Naive thymus-derived CD4-positive, alpha-beta T cell (primary cell): Measurements from ENCODE around the gene EHMT2. TPM values are rescaled to one million over a fixed set of nuclear protein-coding genes. Genes with fewer than 3 reads are reported as not detected.
A peak's percentile ranks its signal among the peaks of the same experiment; 100 is the strongest.

Experiments used
- ATAC-seq: fragments of 150-1000 bp; cut with Tn5 transposase; 2 replicates; pipeline ENCODE4 v1.10.0; 2021; ENCODE audit warnings: mild to moderate bottlenecking, moderate library complexity
- CTCF ChIA-PET: fragments of 350-600 bp; sonication (Branson Sonifier 250); formaldehyde crosslinking; loops from one replicate; lab custom pipeline; 2021; ENCODE audit warnings: antibody characterized with exemption; lab: Charles Lee
- POLR2A ChIA-PET: fragments of 350-600 bp; sonication (Branson Sonifier 250); formaldehyde crosslinking; loops from one replicate; lab custom pipeline; 2021; ENCODE audit warnings: antibody characterized with exemption, inconsistent platforms; lab: Charles Lee
- DNase-seq, 9 donors: peaks; one replicate each; pipeline versions ENCODE4 v3.0.0 to v3.0.0-alpha.2; 2020 to 2022; ENCODE audit warnings: mixed read lengths in 1 of 9
- H3K27ac ChIP-seq: one replicate; pipeline ENCODE4 v1.7.0; 2013; ENCODE audit warnings: mild to moderate bottlenecking, low read depth, low read length, moderate library complexity
- H3K27me3 ChIP-seq, 2 donors: one replicate each; pipeline ENCODE4 v1.7.0; 2013; ENCODE audit warnings: low read length in 2 of 2, mild to moderate bottlenecking in 2 of 2, moderate library complexity in 2 of 2; ENCODE audit not compliant: control insufficient read depth in 2 of 2, insufficient read depth in 2 of 2
- H3K36me3 ChIP-seq, 3 experiments: 1 replicate in 2 of 3; 2 replicates in 1 of 3; pipeline ENCODE4 v1.7.0; 2013; ENCODE audit warnings: low read length in 3 of 3, mild to moderate bottlenecking in 3 of 3, moderate library complexity in 1 of 3; ENCODE audit not compliant: insufficient read depth in 3 of 3, control insufficient read depth in 2 of 3
- H3K4me1 ChIP-seq, 2 donors: one replicate each; pipeline ENCODE4 v1.7.0; 2013; ENCODE audit warnings: low read length in 2 of 2, mild to moderate bottlenecking in 2 of 2, moderate library complexity in 1 of 2; ENCODE audit not compliant: control insufficient read depth in 2 of 2, insufficient read depth in 2 of 2
- H3K4me3 ChIP-seq: 2 replicates; pipeline ENCODE4 v1.7.0; 2013; ENCODE audit warnings: mild to moderate bottlenecking, low read length
- H3K9me3 ChIP-seq, 3 experiments: 1 replicate in 2 of 3; 2 replicates in 1 of 3; pipeline ENCODE4 v1.7.0; 2013; ENCODE audit warnings: low read length in 3 of 3; ENCODE audit not compliant: control insufficient read depth in 2 of 3
- H3K27ac Mint-ChIP-seq, 9 donors: one replicate each; pipeline ENCODE4 v1.8.0; 2020 to 2022; ENCODE audit warnings: mixed read lengths in 9 of 9, mild to moderate bottlenecking in 8 of 9, moderate library complexity in 5 of 9, inconsistent platforms in 2 of 9
- H3K27me3 Mint-ChIP-seq, 5 donors: one replicate each; pipeline ENCODE4 v1.8.0; 2021 to 2022; ENCODE audit warnings: mixed read lengths in 5 of 5, mild to moderate bottlenecking in 1 of 5
- H3K36me3 Mint-ChIP-seq, 5 donors: one replicate each; pipeline ENCODE4 v1.8.0; 2020 to 2022; ENCODE audit warnings: mixed read lengths in 5 of 5, mild to moderate bottlenecking in 3 of 5, inconsistent platforms in 1 of 5
- H3K4me1 Mint-ChIP-seq, 7 donors: one replicate each; pipeline ENCODE4 v1.8.0; 2020 to 2022; ENCODE audit warnings: mixed read lengths in 7 of 7, mild to moderate bottlenecking in 3 of 7, inconsistent platforms in 1 of 7
- H3K4me3 Mint-ChIP-seq, 10 donors: one replicate each; pipeline ENCODE4 v1.8.0; 2020 to 2022; ENCODE audit warnings: mild to moderate bottlenecking in 10 of 10, mixed read lengths in 10 of 10, moderate library complexity in 6 of 10, inconsistent platforms in 2 of 10
- H3K9me3 Mint-ChIP-seq, 11 donors: one replicate each; pipeline ENCODE4 v1.8.0; 2020 to 2022; ENCODE audit warnings: mixed read lengths in 11 of 11, mild to moderate bottlenecking in 4 of 11, inconsistent platforms in 1 of 11, moderate library complexity in 1 of 11
- intact Hi-C, 2 donors: fragments of 100-400 bp; cut with micrococcal nuclease; formaldehyde crosslinking; loops; one replicate each; pipeline ENCODE4 v1.15.1; 2023
- polyA plus RNA-seq, 2 donors: library from polyadenylated mRNA; unstranded; fragments of 300-500 nt; fragmentation: Illumina TruSeq; gene quantifications; one replicate each; pipeline ENCODE4 v1.2.3, GENCODE V29; 2021
- total RNA-seq, 6 experiments: library from RNA in 5 of 6; stranded (reverse) in 5 of 6; gene quantifications; 1 replicate in 5 of 6; 2 replicates in 1 of 6; pipeline ENCODE4 v1.2.3 and lab custom pipeline; 2021 to 2026

The EHMT2 gene
- total and polyA plus RNA-seq, 7 experiments from 2014 or later: 37.3 to 94.2 (median 66.5) TPM

DNA sequence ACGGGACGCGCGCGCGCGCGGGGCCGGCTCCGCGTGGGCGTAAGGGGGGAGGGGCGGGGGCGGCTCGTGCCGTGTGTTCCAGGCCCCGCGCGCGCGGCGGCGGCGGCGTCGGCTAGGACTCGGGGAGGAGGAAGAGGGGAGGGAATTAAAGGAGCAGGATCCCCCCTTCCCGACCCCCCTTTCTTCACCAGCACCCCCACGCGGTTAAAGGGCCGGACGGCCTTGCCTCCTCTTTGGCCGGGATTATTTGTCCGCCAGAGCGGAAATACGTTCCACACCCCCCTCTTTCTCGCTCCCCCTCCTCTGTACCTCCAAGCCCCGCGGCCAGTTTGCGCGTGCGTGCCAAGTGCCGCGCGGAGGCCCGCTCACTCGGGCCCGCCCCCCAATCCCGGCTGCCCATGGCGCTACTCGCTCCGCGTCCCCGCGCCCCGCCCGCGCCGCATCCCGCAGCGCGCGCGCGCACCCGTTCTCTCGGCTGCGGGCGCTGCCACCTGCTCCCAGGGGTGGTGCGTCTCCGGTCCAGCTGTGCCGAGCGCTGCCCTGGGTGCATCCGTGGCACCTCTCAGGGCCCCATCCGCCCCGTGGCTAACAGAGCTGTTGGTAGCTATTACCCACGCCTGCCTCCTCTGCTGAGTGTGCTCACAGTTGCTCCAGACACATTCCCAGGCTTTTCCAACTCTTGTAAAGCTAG lies 4.6 kb upstream of the EHMT2 start, which contains the start of gene ZBTB12:
TSS of gene ZBTB12 (minus strand) at position 134 of the 691 bp plus-strand sequence. CDS start 781 bp downstream, outside the sequence.
- peak; percentile 76 to 90 (median 84) for DNase-seq
- Mint-ChIP-seq H3K27me3 (peaks cover 0 to 11% (median 0%) of the 10 kb centered on the region in 5 donors), H3K4me1 (peaks cover 18 to 34% (median 32%) of the 10 kb centered on the region in 7 donors), H3K9me3 (peaks cover 0 to 3% (median 0%) of the 10 kb centered on the region in 11 donors), H3K4me3 (peak within 1 kb of the TSS; percentile 81 to 96 (median 88)), H3K36me3 (peaks cover 0 to 7% (median 0%) of the 10 kb centered on the region in 5 donors), H3K27ac (peak within 1 kb of the TSS; percentile 75 to 94 (median 86))
- intact Hi-C loops: loop anchor here in 1 of 2 donors (1.0 kb wide), 2 partner anchors 57 to 68 kb away; partner anchors contain the start of gene SKIC2
- Histone ChIP-seq H3K4me3 (peak within 1 kb of the TSS; percentile 80), H3K27ac (peak within 1 kb of the TSS; percentile 83), H3K9me3 (no peaks in the 10 kb centered on the region), H3K36me3 (peaks cover 0 to 6% (median 0%) of the 10 kb centered on the region in 3 experiments), H3K27me3 (no peaks in the 10 kb centered on the region), H3K4me1 (peaks cover 12 to 16% of the 10 kb centered on the region in 2 donors)
- CTCF ChIA-PET: interaction anchor here (0.6 kb wide), 2 partner anchors 40 to 353 kb away, joined by 3 read pairs; no protein-coding TSS in a partner anchor
- POLR2A ChIA-PET: interaction anchor here (0.6 to 1.7 kb wide), 11 partner anchors 12 to 1069 kb away, joined by 3 to 7 read pairs (median 4); partner anchors contain the start of genes DDX39B, DXO, GPANK1 and NELFE
- ATAC-seq: peak; percentile 76

DNA sequence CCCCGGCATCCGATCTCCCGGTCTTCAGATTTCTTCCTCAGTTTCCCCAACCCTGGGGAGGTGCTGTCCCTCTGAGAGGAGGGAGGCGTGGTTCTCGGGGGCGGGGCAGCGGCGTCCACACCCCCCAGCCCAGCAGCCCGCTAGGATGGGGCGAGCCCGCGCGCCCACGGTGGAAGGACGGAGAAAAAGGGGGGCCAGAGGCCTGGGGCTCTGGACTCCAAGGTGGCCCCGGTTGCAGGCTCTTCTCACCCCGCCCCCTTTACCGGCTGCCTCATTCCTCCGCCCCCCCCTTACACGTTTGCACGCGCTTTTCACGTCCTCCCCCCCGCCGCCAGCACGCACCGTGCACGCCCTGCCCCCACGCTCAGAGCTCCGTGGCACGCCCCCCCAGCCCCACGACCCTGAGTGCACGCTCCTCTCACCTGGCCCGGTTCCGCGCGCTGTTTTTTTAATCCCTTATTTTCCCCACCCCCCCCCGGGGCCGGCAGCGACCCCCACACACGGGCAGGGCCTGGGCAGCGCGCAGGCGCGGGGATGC lies 4.0 kb upstream of the EHMT2 start:
- ChIA-PET CTCF (no interaction called here), POLR2A (interaction anchor here (0.6 to 1.7 kb wide), 5 partner anchors 12 to 707 kb away, joined by 3 to 6 read pairs (median 5); partner anchors contain the start of genes GPANK1 and NEU1)
- H3K36me3 ChIP-seq: peaks cover 0 to 6% (median 0%) of the 10 kb centered on the region in 3 experiments
- Mint-ChIP-seq H3K27ac (peak overlapping the region in 8 of 9 donors; percentile 58 to 85 (median 75)), H3K27me3 (peaks cover 0 to 11% (median 0%) of the 10 kb centered on the region in 5 donors), H3K4me3 (peak overlapping the region; percentile 42 to 96 (median 86)), H3K9me3 (peaks cover 0 to 3% (median 0%) of the 10 kb centered on the region in 11 donors), H3K36me3 (peaks cover 0 to 7% (median 0%) of the 10 kb centered on the region in 5 donors), H3K4me1 (peaks cover 20 to 36% (median 34%) of the 10 kb centered on the region in 7 donors)
- H3K4me3 ChIP-seq: peak overlapping the region; percentile 80
- intact Hi-C loops: no loop called here
- peaks cover 15 to 21% of the 10 kb centered on the region in 2 donors for H3K4me1 ChIP-seq
- H3K27me3 ChIP-seq: no peaks in the 10 kb centered on the region
- DNase-seq (peak; percentile 21 to 79 (median 72)), ATAC-seq (peak; percentile 30)
- no peaks in the 10 kb centered on the region for H3K9me3 ChIP-seq
- peak overlapping the region; percentile 83 for H3K27ac ChIP-seq

DNA sequence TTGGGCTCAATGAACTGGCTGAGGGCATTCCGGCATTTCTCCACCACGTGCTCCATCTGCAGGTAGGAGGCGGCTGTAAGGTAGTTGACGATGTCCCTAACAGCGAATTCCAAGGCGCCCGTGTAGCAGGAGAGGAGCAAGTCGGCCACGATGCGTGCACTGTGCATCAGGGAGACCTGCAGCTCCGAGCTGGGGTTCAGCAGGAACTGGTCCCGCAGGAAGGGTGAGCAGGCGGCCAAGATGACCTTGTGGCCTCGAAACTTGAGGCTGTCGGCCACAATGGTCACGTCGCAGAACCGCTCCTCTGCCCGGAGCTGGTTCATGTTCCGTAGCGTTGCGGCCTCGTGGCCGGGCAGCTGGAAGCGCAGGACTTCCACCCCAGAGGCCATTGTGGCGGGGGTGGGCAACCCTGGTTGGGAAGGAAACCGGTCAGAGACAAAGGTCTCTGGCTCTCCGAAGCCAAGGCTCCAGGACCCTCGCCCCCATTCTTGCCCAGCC lies 3.5 kb upstream of the EHMT2 start:
- Mint-ChIP-seq H3K27ac (peak overlapping the region in 5 of 9 donors; percentile 6 to 85 (median 36)), H3K36me3 (peaks cover 0 to 7% (median 0%) of the 10 kb centered on the region in 5 donors), H3K4me1 (peaks cover 25 to 41% (median 39%) of the 10 kb centered on the region in 7 donors), H3K4me3 (peak overlapping the region; percentile 42 to 96 (median 86)), H3K9me3 (peaks cover 0 to 3% (median 0%) of the 10 kb centered on the region in 11 donors), H3K27me3 (peaks cover 0 to 5% (median 0%) of the 10 kb centered on the region in 5 donors)
- Histone ChIP-seq H3K27ac (peak overlapping the region; percentile 83), H3K9me3 (no peaks in the 10 kb centered on the region), H3K36me3 (peaks cover 0 to 6% (median 0%) of the 10 kb centered on the region in 3 experiments), H3K4me1 (peaks cover 19 to 23% of the 10 kb centered on the region in 2 donors), H3K4me3 (peak overlapping the region; percentile 80), H3K27me3 (no peaks in the 10 kb centered on the region)
- intact Hi-C loops: no loop called here
- ATAC-seq (no peak), DNase-seq (peak in 1 of 9 donors; percentile 8)
- ChIA-PET CTCF (no interaction called here), POLR2A (interaction anchor here (1.3 kb wide), 1 partner anchor 38 kb away, joined by 5 read pairs; the partner anchor contains the start of gene NEU1)

DNA sequence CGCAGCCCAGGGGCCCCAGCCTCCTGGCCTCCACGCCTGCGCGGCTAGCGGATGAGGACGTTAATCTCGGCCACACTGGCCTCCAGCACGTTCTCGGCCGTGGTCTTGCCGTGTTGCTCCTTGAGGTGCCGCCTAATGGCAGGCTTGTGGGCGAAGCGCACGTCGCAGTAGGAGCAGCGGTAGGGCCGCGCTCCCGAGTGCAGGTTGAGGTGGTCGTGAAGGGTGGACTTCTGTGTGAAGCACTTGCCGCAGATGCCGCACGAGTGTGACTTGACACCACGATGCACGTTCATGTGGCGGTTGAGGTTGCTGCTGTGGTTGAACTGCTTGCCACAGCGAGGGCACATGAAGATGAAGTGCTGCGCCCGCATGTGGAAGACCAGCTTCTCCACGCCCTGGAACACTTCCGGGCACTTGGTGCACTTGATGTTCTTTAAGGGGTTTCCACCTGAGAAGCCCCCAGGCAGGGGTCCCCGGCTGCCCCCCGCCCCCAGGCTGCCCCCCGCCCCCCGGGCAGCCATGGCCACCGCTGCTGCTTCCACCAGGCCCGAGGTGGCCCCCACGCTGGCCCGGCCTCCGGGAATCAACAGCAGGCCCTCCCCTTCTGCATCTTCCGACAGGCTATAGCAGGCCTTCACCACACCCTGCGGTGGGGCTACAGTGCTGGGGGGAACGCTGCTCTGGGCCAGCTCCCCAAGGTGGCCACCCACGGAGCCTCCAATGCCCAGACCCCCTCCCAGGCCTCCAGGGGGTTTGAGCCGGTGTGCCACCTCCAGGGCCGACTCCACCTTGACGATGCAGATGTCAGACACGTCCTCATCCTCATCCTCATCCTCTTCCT lies 2.6 kb upstream of the EHMT2 start:
- no peaks in the 10 kb centered on the region for H3K9me3 ChIP-seq
- no peaks in the 10 kb centered on the region for H3K27me3 ChIP-seq
- Mint-ChIP-seq H3K9me3 (peaks cover 0 to 3% (median 0%) of the 10 kb centered on the region in 11 donors), H3K36me3 (peaks cover 0 to 7% (median 0%) of the 10 kb centered on the region in 5 donors), H3K27ac (peak overlapping the region in 7 of 9 donors; percentile 15 to 91 (median 77)), H3K4me1 (peaks cover 30 to 50% (median 44%) of the 10 kb centered on the region in 7 donors), H3K27me3 (peaks cover 0 to 5% (median 0%) of the 10 kb centered on the region in 5 donors), H3K4me3 (peak overlapping the region; percentile 12 to 99 (median 86))
- H3K36me3 ChIP-seq: peaks cover 0 to 10% (median 0%) of the 10 kb centered on the region in 3 experiments
- peaks cover 19 to 23% of the 10 kb centered on the region in 2 donors for H3K4me1 ChIP-seq
- DNase-seq (no peak), ATAC-seq (no peak)
- POLR2A ChIA-PET: interaction anchor here (0.6 to 1.3 kb wide), 2 partner anchors 37 to 315 kb away, joined by 3 to 5 read pairs; partner anchors contain the start of gene NEU1
- no peak overlapping the region for H3K27ac ChIP-seq
- CTCF ChIA-PET: no interaction called here
- no peak overlapping the region for H3K4me3 ChIP-seq
- intact Hi-C loops: loop anchor here (2.0 to 10.0 kb wide), 6 partner anchors 103 to 1069 kb away; partner anchors contain the start of genes AGPAT1 (in 1 of the 2), BRD2 (in 1 of the 2), FKBPL (in 1 of the 2) and GPSM3 (in 1 of the 2)

DNA sequence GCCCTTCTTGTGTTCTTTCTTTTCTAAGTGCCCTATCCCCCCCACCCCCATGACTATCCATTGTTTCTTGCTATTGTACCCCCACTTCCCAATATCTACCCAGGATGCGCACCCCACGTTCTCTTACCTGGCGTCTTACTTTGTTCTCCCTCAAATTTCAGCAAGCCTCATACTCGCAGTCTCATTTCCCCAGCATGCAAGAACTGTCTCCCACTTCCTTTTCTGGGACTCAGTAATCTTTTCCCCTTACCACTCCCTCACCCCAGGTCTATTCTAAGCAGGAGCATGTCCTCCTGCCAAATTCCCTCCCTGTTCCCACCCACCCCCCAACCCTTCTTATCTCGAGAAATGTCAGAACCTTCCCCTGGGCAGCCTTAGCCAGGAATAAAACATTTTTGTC lies 1.7 kb upstream of the EHMT2 start:
- peaks cover 30 to 50% (median 44%) of the 10 kb centered on the region in 7 donors for H3K4me1 Mint-ChIP-seq
- DNase-seq: no peak
- H3K36me3 Mint-ChIP-seq: peaks cover 0 to 8% (median 0%) of the 10 kb centered on the region in 5 donors
- peak overlapping the region; percentile 67 to 99 (median 86) for H3K4me3 Mint-ChIP-seq
- Histone ChIP-seq H3K4me3 (no peak overlapping the region), H3K4me1 (peaks cover 19 to 23% of the 10 kb centered on the region in 2 donors), H3K9me3 (no peaks in the 10 kb centered on the region), H3K27ac (peak overlapping the region; percentile 96), H3K36me3 (peaks cover 0 to 10% (median 0%) of the 10 kb centered on the region in 3 experiments), H3K27me3 (no peaks in the 10 kb centered on the region)
- intact Hi-C loops: loop anchor here (2.0 to 10.0 kb wide), 6 partner anchors 102 to 1070 kb away; partner anchors contain the start of genes AGPAT1 (in 1 of the 2), BRD2 (in 1 of the 2), FKBPL (in 1 of the 2) and GPSM3 (in 1 of the 2)
- ChIA-PET POLR2A (interaction anchor here (1.1 to 2.3 kb wide), 4 partner anchors 9 to 1069 kb away, joined by 4 to 13 read pairs (median 7); partner anchors contain the start of genes BRD2, NEU1 and SKIC2), CTCF (interaction anchor here (1.5 kb wide), 1 partner anchor 36 kb away, joined by 4 read pairs; the partner anchor contains the start of gene NEU1)
- no peak for ATAC-seq
- H3K27ac Mint-ChIP-seq: peak overlapping the region in 8 of 9 donors; percentile 15 to 95 (median 78)
- peaks cover 0 to 3% (median 0%) of the 10 kb centered on the region in 11 donors for H3K9me3 Mint-ChIP-seq
- peaks cover 0 to 5% (median 0%) of the 10 kb centered on the region in 5 donors for H3K27me3 Mint-ChIP-seq
